GM18502 (cell line): Measurements from ENCODE around the gene C22orf15.

ENCODE experiments used
- ATAC-seq: cut with Tn5 transposase; IDR thresholded peaks from one replicate; pipeline ENCODE4 v1.9.1; 2021; ENCODE audit warnings: mild to moderate bottlenecking; ENCODE audit not compliant: unreplicated experiment, poor library complexity

The C22orf15 gene

GRCh38 chr22:23786752-23787599, 24.2 kb downstream of the C22orf15 start, which contains the start of gene SMARCB1:
TSS of gene SMARCB1 (plus strand) at chr22:23786966. CDS start at chr22:23787170, 204 bp downstream.
- ATAC-seq = peak; percentile 68

- peak; percentile 13 for ATAC-seq
These were observed 24.8 kb downstream of the C22orf15 start for GRCh38 chr22:23787600-23787896.

GRCh38 chr22:23787910-23788309, 25.1 kb downstream of the C22orf15 start:
- ATAC-seq = no peak

GRCh38 chr22:23789121-23789520, 26.3 kb downstream of the C22orf15 start:
- ATAC-seq = no peak

- no peak for ATAC-seq
These were observed 26.8 kb downstream of the C22orf15 start for GRCh38 chr22:23789638-23790037.

GRCh38 chr22:23790819-23791737, 28.3 kb downstream of the C22orf15 start:
- no peak for ATAC-seq

GRCh38 chr22:23791738-23792645, 29.2 kb downstream of the C22orf15 start:
- no peak for ATAC-seq

GRCh38 chr22:23793326-23793725, 30.5 kb downstream of the C22orf15 start:
- ATAC-seq = no peak

- no peak for ATAC-seq
These were observed 33.7 kb downstream of the C22orf15 start for GRCh38 chr22:23796461-23796860.

GRCh38 chr22:23800297-23801237, 37.8 kb downstream of the C22orf15 start:
- peak; percentile 61 for ATAC-seq

GRCh38 chr22:23801238-23801821, 38.5 kb downstream of the C22orf15 start:
- ATAC-seq = no peak

GRCh38 chr22:23801886-23802377, 39.1 kb downstream of the C22orf15 start:
- ATAC-seq = no peak

- ATAC-seq = no peak
These were observed 40.4 kb downstream of the C22orf15 start for GRCh38 chr22:23803001-23803819.

- no peak for ATAC-seq
These were observed 42.0 kb downstream of the C22orf15 start for GRCh38 chr22:23804781-23805291.

GRCh38 chr22:23806837-23807236, 44.0 kb downstream of the C22orf15 start:
- no peak for ATAC-seq

GRCh38 chr22:23812378-23812777, 49.6 kb downstream of the C22orf15 start:
- ATAC-seq = no peak
